Erythroblast (primary cell): ENCODE data around the gene SYNE3.

Experiments used
- GATA1 ChIP-seq: IDR thresholded peaks from 2 replicates; pipeline ENCODE4 v1.6.1; 2011; ENCODE audit warnings: low read depth, mild to moderate bottlenecking, control low read depth, low read length, moderate library complexity
- POLR2A ChIP-seq: IDR thresholded peaks from 2 replicates; pipeline ENCODE4 v1.6.1; 2011; ENCODE audit warnings: mild to moderate bottlenecking, low read length

GRCh38 chr14:95478309-95478708 is 38.1 kb downstream of the SYNE3 start:
- no peak for TF ChIP-seq POLR2A
- no peak for TF ChIP-seq GATA1
